Brain pericyte (primary cell): ENCODE measurements around the gene CEP128.

ENCODE experiments used
- DNase-seq: peaks from one replicate; pipeline ENCODE4 v3.0.0-alpha.2; 2012; ENCODE audit warnings: low read depth, low spot score

Gene CEP128

DNA sequence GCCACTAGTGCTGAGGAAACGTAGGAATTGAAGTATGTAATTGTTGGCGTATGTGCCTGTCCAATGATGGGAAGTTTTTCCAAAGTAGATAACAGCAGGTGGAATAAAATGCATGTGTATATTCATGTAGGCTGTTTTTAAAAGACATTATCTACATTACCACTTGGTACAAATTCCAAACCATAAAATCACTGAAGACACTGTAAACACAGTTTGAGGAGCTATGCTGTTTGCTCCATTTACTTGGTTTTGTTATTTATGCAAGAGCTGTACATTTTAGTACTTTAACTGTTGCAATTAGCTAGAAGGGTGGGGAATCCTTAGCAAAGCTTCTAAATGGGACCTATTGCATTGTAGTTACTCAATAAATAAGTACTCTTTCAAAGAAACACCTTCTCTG lies 455.8 kb downstream of the CEP128 start:
- DNase-seq: no peak

DNA sequence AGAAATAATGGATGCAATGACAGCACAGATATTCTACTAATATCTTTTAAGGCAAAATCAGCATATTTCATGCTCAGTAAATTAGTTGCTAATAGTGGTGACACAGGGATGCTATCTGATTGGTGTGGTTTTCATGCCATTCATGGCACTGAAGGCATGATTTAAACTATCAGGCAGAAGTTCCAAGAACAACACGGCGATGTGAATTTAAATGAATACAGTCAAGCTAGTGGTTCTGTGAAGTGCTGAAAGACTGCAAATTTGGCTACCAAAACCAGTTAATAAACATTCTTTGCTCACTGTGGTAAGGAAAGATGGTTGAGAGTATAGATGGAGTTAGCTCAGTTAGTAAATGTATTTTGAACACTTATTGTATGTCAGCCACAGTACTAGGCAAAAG lies 458.2 kb downstream of the CEP128 start:
- DNase-seq: no peak

DNA sequence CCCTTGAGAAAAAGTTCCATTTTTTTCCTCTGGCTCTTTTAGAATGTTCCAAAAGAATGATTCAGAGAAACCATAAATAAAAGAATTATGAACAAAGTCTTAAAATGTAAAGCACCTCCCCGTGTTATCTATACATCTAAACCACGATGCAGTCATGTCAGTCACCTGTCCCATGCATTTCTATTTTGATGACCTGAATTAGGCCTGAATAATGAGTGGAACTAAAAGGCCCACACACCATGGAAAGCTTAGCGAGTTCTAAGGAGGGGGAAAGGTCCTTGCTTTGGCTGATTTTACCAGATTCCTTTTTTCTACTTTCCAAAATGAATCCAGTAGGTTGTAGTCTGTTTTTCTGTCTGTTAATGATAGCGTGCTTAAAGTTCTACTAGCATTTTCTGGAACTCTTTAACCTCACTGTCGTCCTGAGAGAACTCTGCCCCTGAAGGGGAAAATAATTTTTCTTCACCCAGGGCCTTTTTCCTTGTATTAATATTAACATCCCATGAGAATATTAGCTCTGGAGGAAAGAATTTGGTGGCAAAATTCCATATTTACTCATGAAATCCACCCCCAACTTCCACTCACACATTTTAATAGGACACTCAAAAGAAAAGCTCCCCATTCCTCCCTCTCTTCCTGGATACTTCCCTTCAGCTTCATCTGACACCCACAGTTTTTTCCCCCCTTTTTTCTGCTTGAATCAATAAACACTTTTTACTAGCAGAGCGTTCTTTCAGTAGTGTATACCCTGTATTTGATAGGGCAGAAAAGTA lies 464.0 kb downstream of the CEP128 start:
- DNase-seq: no peak

DNA sequence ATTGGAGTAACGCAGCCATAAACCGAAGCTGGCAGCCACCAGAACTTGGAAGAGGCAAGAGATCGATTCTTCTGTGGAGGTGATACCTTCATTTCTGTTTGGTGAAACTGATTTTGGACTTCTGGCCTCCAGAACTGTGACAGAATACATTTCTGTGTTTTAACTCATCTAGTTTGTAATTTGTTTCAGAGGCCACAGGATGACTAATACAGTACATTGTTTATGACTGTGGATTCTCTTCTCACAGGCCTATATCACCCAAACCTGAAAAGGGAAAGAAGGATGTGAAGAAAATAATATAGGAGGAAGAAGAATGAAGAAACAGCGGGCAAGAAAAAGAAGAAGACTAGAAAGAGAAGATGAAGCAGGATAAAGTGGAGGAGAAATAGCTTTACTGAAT lies 466.5 kb downstream of the CEP128 start:
- no peak for DNase-seq

DNA sequence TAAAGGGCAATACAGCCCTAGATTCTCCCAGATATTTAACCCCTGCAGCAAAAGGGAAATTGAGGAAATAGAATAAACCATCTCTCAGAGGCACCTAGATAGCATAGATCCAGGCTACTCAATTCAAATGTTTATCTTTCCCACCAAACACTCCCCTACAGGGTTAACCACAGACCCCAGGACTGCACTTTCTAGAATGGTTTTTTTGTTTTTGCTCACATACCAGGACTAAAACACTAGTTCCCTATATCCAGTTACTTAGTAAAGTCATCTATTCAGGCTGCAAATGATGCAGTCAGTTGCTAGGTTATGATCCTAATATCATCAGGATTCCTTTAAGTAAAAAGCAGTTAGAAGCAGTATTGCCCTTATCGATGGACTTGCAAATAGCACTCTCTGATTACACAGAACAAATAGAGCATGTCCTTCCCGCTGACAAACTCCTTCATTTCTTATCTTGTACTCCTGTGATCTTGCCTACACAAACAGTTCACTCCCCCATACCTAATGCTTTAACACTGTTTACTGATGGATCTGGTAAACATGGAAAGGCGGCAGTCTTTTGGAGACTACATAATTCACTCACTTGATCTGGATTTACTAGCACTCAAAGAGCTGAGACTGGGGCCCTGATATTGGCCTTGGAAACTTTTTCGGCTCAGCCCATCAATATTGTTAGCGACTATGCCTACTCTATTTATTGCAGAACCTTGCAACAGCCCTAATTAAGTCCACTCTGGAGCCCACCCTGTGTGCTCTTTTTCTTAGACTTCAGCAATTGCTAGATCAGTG lies 473.0 kb downstream of the CEP128 start:
- no peak for DNase-seq

DNA sequence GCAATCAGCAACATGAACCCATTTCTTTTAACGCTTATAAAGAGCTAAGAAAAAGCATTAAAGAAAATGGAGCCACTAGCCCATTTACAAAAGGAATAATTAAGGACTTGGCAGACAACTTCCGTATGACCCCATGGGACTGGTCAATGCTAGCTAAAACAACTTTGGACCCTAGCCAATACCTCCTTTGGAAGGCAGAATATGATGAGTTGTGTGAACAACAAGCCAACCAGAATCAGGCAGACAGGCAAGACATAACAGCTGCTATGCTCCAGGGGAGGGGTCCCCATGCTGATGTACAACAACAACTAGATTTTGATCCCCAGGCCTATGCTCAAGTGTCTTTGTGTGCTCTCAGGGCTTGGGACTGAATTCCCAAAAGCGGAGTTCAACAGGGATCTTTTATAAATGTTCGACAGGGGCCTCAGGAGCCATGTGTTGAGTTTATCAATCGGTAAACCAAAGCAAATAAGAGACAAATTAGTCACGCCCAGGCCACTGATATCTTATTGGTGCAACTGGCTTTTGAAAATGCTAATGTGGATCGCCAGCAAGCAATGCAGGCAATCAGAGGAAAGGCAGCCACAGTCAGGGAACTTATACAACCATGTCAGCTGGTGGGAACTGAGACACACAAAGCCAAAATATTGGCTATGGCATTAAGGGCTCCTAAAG lies 475.9 kb downstream of the CEP128 start:
- no peak for DNase-seq

DNA sequence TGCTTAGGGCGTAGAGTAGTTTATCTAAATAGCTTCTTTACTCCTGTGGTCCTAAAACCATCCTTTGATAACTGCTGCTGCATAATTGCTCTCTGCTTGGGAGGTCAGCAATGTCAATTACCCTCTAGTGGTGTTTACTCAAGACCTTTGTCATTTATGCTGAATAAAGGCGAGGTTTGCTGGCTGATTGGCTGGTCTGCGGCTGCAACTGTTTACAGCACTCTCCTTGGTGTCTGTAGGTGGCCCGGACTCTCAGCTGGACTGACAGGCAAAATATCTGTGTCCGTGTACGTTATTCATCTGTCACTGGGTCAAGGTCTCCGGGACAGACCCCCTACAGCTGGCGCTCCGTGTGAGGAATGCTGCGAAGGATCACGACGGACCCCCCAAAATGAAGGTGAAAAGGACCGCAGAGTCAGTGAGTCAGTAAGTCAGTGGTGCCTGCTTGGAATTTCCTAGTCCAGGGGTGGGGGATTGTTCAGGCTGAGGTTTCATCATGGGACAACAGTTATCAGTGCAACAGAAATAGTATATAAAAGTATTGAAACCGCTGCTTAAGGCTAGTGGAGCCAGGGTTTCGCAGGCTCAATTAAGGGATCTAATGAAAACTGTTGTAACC lies 476.9 kb downstream of the CEP128 start:
- DNase-seq: no peak

DNA sequence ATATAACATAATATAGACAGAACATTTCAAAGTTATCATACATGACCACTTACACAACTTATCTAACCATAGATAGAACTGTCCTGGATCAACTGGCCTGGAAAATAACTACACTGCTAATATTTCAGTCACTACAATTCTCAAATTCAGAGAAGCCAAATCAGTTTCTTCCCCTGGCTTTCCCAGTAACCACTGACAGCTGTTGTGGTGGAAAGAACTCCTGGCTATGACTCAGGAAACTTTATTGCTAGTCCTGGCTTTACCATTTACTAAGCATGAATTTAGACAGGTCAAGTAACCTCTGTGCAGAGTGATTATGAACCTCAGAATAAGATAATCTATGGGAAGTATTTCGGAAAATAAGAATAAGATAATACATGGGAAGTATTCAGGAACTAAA lies 485.3 kb downstream of the CEP128 start:
- no peak for DNase-seq

DNA sequence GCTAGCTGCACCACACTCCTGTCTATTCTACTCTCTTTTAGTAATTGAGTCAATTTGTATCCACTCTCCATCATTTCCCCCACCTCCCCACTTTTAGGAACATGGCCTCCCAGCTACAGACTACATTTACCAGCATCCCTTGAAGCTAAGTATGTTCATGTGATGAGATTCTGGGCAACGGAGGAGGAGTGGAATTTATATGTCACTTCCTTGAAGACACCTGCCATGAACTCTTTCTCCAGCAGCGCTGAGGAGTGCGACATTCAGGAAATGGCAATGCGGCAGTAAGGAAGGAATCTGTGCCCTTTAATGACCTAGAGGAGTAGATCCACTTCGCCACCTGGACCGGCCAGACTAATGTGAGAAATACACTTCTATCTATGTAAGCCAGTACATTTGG lies 486.5 kb downstream of the CEP128 start:
- no peak for DNase-seq

DNA sequence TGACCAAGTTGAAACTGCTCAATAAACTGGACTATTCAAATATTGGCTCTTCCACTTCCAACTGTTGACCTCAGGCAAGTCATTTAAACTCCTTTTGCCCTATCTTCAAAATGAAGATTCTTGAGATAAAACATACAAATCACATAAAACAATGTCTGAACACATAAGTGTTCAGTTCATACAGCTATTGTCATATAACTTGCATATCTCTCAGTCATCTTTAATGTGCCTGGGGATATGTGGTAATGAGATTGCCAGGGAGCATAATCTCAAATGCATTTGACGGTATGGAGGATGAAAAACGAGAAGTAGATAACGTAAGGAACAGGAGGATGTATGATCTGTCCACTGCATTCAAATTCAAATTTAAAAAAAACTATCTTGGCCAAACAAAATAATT lies 493.3 kb downstream of the CEP128 start:
- DNase-seq: no peak

DNA sequence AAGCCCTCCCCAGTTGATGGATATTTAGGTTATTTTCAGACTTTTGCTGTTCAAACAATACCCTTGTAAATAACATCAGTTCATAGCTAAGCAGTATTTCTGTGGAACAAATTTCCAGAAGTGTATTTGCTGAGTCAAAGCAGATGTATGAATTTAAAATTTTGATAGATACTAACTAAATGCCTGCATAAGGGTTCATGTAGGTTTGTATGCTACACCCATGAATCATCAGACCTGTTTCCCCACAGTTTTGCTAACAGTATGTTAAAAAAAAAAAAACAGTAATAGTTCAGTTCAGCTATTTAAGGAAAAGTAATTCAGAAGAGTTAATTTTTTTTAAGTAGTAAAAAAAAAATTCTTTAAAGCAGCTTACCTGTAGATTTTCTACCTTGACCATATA lies 494.1 kb downstream of the CEP128 start:
- DNase-seq: no peak
